Endodermal cell (in vitro differentiated cells): Measurements from ENCODE around the gene ACTMAP. TPM values are rescaled to one million over a fixed set of nuclear protein-coding genes. Genes with fewer than 3 reads are reported as not detected.
A peak's percentile ranks its signal among the peaks of the same experiment; 100 is the strongest.

Source experiments
- DNase-seq: peaks from one replicate; pipeline ENCODE4 v3.0.0-alpha.2; 2017
- H3K27ac ChIP-seq: 2 replicates; pipeline ENCODE4 v1.5.1; 2013; ENCODE audit warnings: mild to moderate bottlenecking, low read depth, low read length, moderate library complexity
- H3K27me3 ChIP-seq: 2 replicates; pipeline ENCODE4 v1.6.1; 2013; ENCODE audit warnings: mild to moderate bottlenecking, low read length, moderate library complexity; ENCODE audit not compliant: insufficient read depth, control insufficient read depth, poor library complexity, severe bottlenecking
- H3K36me3 ChIP-seq: 2 replicates; pipeline ENCODE4 v1.7.0; 2013; ENCODE audit warnings: mild to moderate bottlenecking, low read length, moderate library complexity; ENCODE audit not compliant: control insufficient read depth, insufficient read depth
- H3K4me1 ChIP-seq: one replicate; pipeline ENCODE4 v1.7.0; 2013; ENCODE audit warnings: low read length; ENCODE audit not compliant: control insufficient read depth, insufficient read depth
- H3K4me3 ChIP-seq: 2 replicates; pipeline ENCODE4 v1.5.1; 2013; ENCODE audit warnings: mild to moderate bottlenecking, low read length, moderate library complexity
- H3K9ac ChIP-seq: 2 replicates; pipeline ENCODE4 v1.6.1; 2013; ENCODE audit warnings: mild to moderate bottlenecking, low read length, moderate library complexity; ENCODE audit not compliant: poor library complexity, severe bottlenecking; ENCODE audit errors: extremely low read depth
- H3K9me3 ChIP-seq: 2 replicates; pipeline ENCODE4 v1.6.1; 2013; ENCODE audit warnings: mild to moderate bottlenecking, low read length, moderate library complexity; ENCODE audit not compliant: control insufficient read depth
- H3K27ac Mint-ChIP-seq: 2 replicates; pipeline ENCODE4 v1.8.0; 2020; ENCODE audit warnings: mixed read lengths
- H3K27me3 Mint-ChIP-seq: 2 replicates; pipeline ENCODE4 v1.8.0; 2021; ENCODE audit warnings: mild to moderate bottlenecking, mixed read lengths; ENCODE audit not compliant: insufficient read depth
- H3K36me3 Mint-ChIP-seq: 2 replicates; pipeline ENCODE4 v1.8.0; 2020; ENCODE audit warnings: low read depth, mixed read lengths
- H3K4me1 Mint-ChIP-seq: 2 replicates; pipeline ENCODE4 v1.8.0; 2020; ENCODE audit warnings: mixed read lengths
- H3K4me3 Mint-ChIP-seq: 2 replicates; pipeline ENCODE4 v1.8.0; 2020; ENCODE audit warnings: mild to moderate bottlenecking, moderate library complexity, mixed read lengths
- H3K9me3 Mint-ChIP-seq: 2 replicates; pipeline ENCODE4 v1.8.0; 2020; ENCODE audit warnings: mild to moderate bottlenecking, mixed read lengths
- WGBS, 2 experiments: methylation state at CpG; one replicate each; pipeline versions ENCODE4 v1.1.5 to v1.1.7; 2013; ENCODE audit warnings: missing lambda C conversion rate in 2 of 2, mixed read lengths in 1 of 2; ENCODE audit not compliant: insufficient coverage in 1 of 2, insufficient read length in 1 of 2; 5-methylcytosine and 5-hydroxymethylcytosine counted together
- total RNA-seq, 2 donors: library from RNA; stranded (reverse); fragmentation: NEBNext Ultra II Directional in 1 of 2; extraction: Animal tissue kit (Norgen Biotek cat#: 25700) in 1 of 2; gene quantifications; 2 replicates in 1 of 2; 3 replicates in 1 of 2; pipeline ENCODE4 v1.2.1, GENCODE V29; 2021
- TF ChIP-seq, protein P1 (sequence below): fragments of 200-600 bp; sonication (generic); conservative IDR thresholded peaks from 2 replicates; pipeline ENCODE4 v1.5.0; 2021; ENCODE audit warnings: antibody characterized with exemption, mild to moderate bottlenecking

The ACTMAP gene
- total RNA-seq, 2 donors from 2014 or later, result 26.0 to 34.3 TPM

DNA sequence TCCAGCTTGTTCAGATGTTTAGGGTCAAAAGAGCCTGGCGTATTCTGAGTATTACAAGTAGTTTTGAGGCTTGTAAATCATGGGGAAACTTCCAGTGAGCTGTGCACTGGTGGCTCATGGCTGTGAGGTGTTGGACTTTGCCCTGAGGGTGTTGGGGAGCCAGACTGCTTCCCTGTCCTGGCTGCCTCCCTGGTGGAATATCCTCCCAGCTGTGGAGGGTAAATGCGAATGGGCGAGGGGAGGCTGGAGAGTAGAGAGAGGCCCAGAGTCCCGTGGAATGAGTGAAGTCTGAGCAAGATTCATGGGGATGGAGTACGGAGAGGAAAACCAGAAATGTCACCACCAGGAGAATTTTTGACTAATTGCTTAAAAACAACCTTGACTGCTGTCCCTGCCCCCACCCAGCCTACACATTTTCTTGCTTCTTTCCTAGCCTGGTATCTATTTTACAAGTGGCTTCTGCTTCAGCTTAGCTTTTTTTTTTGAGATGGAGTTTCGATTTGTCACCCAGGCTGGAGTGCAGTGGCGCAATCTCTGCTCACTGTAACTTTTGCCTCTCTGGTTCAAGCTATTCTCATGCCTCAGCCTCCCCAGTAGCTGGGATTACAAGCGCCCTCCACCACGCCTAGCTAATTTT, 4.5 kb upstream of the ACTMAP start:
- Histone ChIP-seq H3K27ac (no peak overlapping the region), H3K9me3 (no peaks in the 10 kb centered on the region), H3K4me1 (peaks cover 1% of the 10 kb centered on the region), H3K9ac (peak overlapping the region; percentile 33), H3K36me3 (peaks cover 56% of the 10 kb centered on the region), H3K4me3 (peak overlapping the region; percentile 69), H3K27me3 (no peaks in the 10 kb centered on the region)
- TF ChIP-seq, protein P1, sequence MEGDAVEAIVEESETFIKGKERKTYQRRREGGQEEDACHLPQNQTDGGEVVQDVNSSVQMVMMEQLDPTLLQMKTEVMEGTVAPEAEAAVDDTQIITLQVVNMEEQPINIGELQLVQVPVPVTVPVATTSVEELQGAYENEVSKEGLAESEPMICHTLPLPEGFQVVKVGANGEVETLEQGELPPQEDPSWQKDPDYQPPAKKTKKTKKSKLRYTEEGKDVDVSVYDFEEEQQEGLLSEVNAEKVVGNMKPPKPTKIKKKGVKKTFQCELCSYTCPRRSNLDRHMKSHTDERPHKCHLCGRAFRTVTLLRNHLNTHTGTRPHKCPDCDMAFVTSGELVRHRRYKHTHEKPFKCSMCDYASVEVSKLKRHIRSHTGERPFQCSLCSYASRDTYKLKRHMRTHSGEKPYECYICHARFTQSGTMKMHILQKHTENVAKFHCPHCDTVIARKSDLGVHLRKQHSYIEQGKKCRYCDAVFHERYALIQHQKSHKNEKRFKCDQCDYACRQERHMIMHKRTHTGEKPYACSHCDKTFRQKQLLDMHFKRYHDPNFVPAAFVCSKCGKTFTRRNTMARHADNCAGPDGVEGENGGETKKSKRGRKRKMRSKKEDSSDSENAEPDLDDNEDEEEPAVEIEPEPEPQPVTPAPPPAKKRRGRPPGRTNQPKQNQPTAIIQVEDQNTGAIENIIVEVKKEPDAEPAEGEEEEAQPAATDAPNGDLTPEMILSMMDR, result no peak
- Mint-ChIP-seq H3K27ac (peak overlapping the region; percentile 42), H3K4me1 (peaks cover 15% of the 10 kb centered on the region), H3K4me3 (peak overlapping the region; percentile 39), H3K36me3 (peaks cover 53% of the 10 kb centered on the region), H3K27me3 (no peaks in the 10 kb centered on the region), H3K9me3 (no peaks in the 10 kb centered on the region)
- 92 to 95% methylated on average over 7 to 9 of the region's 9 CpGs for WGBS, 2 experiments
- no peak for DNase-seq

DNA sequence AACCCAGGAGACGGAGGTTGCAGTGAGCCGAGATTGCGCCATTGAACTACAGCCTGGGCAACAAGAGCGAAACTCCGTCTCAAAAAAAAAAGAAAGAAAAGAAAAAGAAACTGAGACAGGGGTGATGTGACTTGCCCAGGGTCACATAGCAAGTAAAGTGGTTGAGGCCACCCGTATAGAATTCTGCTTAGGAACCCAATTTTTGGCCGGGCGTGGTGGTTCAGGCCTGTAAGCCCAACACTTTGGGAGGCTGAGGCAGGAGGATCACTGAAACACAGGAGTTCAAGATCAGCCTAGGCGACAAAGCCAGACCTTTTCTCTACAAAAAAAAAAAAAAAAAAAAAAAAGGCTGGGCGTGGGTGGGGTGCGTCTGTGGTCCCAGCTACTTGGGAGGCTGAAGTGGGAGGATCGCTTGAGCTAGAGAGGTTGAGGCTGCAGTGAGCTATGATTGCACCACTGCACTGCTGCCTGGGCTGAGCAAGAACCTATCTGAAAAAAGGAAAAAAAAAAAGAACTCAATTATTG, 2.0 kb upstream of the ACTMAP start:
- no peaks in the 10 kb centered on the region for H3K9me3 Mint-ChIP-seq
- Histone ChIP-seq H3K9ac (peak overlapping the region; percentile 98), H3K36me3 (peaks cover 37% of the 10 kb centered on the region), H3K27ac (no peak overlapping the region), H3K4me3 (peak overlapping the region; percentile 99), H3K4me1 (peaks cover 9% of the 10 kb centered on the region), H3K27me3 (no peaks in the 10 kb centered on the region), H3K9me3 (no peaks in the 10 kb centered on the region)
- WGBS, 2 experiments, result 63 to 79% methylated on average over 8 to 11 of the region's 12 CpGs
- no peaks in the 10 kb centered on the region for H3K27me3 Mint-ChIP-seq
- peaks cover 20% of the 10 kb centered on the region for H3K4me1 Mint-ChIP-seq
- no peak for DNase-seq
- TF ChIP-seq, protein P1, result no peak
- peaks cover 43% of the 10 kb centered on the region for H3K36me3 Mint-ChIP-seq
- H3K27ac Mint-ChIP-seq, result peak overlapping the region; percentile 97
- peak overlapping the region; percentile 84 for H3K4me3 Mint-ChIP-seq

- H3K9me3 ChIP-seq, result no peaks in the 10 kb centered on the region
- peaks cover 9% of the 10 kb centered on the region for H3K4me1 ChIP-seq
- peak within 1 kb of the TSS; percentile 98 for H3K27ac ChIP-seq
- Mint-ChIP-seq H3K36me3 (peaks cover 31% of the 10 kb centered on the region), H3K27me3 (no peaks in the 10 kb centered on the region), H3K4me3 (peak within 1 kb of the TSS; percentile 84), H3K9me3 (no peaks in the 10 kb centered on the region), H3K4me1 (peaks cover 20% of the 10 kb centered on the region), H3K27ac (peak within 1 kb of the TSS; percentile 97)
- peak within 1 kb of the TSS; percentile 99 for H3K4me3 ChIP-seq
- no peaks in the 10 kb centered on the region for H3K27me3 ChIP-seq
- peak within 1 kb of the TSS; percentile 98 for H3K9ac ChIP-seq
- TF ChIP-seq, protein P1, result no peak
- DNase-seq, result peak; percentile 99
- peaks cover 23% of the 10 kb centered on the region for H3K36me3 ChIP-seq
- WGBS, 2 experiments, result 0% methylated on average over 25 to 46 of the region's 46 CpGs
Measured at GRCh38 chr19:40750874-40751537, 729 bp upstream of the ACTMAP start, which contains the start of gene SNRPA. Gene SNRPA, plus strand, starts transcription at chr19:40751203. Its CDS starts 206 bp downstream, at chr19:40751409.
